Raji (cell line): ENCODE data around the gene SLC20A1.

Experiments used
- POLR2A ChIP-seq: IDR thresholded peaks from 2 replicates; pipeline ENCODE4 v1.6.1; 2011; ENCODE audit warnings: low read depth, low read length, control low read depth; ENCODE audit not compliant: insufficient read depth

SLC20A1 gene

DNA sequence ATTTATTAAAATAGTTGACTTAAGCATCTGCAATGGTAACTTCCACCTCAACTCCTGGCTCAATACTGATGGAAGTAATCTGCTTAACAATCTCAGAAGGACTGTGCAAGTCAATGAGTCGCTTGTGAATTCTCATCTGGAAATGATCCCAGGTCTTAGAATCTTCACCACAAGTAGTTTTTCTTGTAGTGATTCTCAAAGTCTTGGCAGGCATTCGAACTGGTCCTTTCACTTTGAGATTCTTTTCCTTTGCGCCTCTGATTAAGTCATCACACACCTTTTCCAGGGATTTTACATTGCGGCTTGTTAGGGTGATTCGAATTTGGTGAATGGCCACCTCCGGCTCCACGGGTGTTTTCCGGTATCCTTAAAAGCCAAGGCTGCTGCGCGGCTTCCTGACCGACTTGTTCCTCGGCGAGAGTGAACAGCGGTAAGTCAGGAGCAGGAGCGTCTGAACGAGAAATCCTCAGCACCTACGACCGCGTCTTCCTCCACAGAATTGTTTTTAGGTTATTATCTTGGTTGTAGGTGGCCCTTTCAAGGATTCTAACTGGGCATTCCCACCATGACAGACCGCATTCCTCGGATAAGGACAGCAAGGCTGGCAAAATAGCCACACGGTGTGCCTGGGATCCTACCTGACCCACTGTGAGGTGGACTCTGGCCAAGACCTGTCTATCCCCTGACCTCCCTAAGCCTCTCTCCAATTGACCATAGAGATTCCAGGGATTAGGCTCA is 23.8 kb upstream of the SLC20A1 start:
- no peak for TF ChIP-seq POLR2A

DNA sequence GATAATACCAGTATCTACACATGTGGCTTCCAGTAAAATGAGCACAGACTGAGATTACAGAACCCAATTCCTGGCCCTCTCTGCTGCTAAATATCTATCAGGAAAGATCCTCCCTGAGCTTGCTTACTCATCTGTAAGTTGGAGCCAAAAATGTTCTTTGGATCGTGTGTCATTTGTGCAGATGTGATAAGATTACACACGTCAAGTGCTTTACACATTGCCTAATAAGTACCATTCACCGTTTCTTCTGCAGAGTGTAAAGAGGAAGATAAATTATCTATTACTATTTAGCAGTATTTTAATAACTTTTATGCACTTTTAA is 23.2 kb upstream of the SLC20A1 start:
- no peak for TF ChIP-seq POLR2A

DNA sequence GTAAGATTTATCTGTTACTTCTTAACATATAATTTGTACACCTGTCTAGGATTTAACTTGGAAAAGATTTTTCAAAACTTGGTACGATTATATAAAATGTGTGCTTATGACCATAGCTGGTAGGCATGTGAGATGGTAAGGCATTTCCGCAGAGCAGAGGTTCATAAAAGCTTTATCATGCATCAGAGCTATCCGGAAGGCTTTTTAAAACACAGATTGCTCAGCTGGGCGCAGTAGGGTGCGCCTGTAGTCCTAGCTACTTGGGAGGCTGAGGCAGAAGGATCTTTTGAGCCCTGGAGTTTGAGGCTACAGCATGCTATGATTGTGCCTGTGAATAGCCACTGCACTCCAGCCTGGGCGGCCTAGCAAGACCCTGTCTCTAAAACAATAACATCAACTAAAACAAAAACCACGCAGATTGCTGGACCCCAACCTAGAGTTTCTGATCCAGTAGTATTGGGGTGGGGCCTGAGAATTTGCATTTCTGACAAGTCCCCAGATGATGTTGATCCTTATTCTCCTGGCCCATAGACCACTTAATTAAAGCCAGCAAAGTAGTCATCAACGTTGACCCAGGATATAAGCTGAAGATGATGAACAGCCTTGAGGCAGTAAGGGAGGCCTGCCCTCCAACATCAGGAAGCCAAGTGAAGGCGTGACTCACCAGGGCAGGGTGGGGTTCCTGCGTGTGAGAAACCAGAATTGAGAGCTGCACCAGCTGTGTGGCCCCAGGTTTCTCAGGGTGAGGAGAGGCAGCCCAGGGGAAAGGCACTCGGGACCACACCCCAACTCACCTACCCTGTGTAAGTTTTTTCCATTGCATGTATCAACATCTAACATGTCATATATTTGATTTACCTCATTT is 21.6 kb upstream of the SLC20A1 start:
- TF ChIP-seq POLR2A: no peak

DNA sequence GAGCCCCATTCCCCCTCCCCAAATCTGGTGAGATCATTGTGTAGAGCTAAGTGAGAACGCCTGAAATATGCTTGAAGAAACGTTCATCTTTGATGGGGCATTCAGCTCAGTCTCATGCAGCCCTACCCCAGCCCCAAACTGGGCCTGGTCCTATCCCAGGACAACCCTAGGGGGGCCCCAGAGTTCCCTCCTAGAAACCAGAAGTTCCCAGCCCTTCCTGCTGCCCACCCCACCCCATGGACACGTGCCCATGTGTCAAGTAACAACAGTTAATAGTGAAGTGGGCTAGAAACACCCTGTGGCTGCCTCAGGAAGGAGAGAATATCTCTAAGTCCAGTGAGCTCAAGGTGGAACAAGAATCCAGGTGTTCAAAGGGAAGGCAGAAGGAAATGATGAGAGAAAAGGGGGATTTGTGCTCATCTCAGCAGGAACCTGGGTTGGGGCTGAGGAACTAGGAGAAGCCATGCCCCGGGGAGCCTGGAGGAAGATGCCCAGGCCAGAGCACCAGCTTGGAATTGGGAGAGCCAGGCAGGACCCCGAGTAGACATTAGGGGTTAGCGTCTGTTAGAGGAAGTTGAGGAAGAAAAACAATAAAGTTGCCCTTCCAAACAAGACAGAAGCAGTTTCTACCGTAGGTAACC is 20.1 kb upstream of the SLC20A1 start:
- TF ChIP-seq POLR2A: no peak

DNA sequence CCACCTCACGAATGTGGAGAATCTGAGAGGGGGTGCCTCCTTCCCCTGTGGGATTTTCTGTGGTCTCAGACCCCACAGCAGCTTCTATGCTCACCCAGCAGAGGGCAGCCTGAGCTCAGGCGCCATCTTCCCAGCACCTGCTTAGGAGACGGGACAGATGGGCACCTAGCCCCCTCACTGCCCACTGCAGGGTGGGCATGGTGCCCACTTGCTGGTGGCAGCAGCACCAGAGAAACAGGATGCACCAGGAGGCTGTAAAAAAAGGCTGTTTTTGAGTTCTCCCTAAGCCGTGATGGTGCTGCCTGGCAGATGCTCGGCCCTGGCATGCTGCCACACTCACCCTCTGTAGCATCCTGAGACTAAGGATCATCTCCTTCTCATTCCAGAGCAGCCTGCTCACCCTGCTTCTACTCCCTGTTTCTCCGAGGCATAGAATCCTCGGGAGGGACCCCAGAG is 19.1 kb upstream of the SLC20A1 start:
- TF ChIP-seq POLR2A: no peak

DNA sequence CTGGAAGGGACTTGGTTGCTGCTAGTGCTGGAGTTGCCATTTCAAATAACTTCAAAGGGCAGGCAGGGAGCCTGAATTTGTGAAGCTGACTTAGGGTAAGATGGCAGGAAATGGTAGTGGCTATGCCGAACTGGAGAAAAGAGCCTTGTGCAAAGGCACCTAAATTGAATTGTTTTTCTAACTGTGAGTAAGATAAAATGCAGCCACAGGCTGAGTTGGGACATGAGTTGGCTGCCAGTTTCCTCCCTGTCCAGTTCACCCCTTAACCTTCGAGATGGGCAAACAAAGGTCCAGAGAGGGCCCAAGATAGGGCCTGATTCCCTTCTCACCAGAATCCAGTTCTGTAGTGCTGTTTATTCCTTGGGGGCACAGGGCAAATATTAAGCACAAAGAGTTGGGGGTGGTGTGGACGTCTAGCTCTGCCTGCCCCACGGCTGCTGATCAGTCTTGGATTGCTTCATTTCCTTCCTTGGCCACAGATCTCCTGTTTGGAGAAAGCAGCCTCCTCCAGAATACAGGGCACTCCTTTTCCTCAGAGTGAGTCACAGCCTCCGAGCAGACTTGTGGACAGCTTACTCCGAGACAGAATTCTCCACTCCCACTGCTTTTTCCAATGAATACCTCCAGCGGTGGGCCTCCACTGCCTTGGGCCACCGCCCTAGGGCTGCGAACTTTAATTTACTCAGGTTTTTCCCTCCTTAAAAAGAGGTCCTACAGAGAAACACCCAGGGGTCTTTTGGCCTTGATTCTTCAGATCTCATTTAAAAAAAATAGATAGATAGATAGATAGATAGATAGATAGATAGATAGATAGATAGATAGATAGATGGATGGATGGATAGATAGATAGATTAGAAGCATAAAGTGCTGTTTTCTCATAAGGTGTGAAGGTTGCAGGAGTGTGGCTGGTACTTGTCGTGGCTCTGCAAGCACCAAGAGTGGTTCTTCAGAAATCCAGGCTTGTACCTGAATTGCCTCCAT is 18.4 kb upstream of the SLC20A1 start:
- no peak for TF ChIP-seq POLR2A

DNA sequence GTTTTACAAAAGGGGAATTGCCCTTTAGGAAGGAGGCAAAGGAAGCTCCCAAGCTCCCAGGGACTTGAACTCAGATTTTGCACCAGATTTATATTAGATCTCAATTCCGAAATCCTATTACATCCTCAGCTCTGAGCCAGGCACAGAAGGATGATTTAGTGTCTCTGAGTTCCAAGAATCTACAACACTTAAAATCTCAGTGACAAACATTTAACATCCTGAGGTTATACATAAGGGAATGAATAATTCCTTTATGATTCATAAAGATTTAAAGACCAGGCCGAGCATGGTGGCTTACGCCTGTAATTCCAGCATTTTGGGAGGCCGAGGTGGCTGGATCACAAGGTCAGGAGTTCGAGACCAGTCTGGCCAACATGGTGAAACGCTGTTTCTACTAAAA is 16.5 kb upstream of the SLC20A1 start:
- no peak for TF ChIP-seq POLR2A

DNA sequence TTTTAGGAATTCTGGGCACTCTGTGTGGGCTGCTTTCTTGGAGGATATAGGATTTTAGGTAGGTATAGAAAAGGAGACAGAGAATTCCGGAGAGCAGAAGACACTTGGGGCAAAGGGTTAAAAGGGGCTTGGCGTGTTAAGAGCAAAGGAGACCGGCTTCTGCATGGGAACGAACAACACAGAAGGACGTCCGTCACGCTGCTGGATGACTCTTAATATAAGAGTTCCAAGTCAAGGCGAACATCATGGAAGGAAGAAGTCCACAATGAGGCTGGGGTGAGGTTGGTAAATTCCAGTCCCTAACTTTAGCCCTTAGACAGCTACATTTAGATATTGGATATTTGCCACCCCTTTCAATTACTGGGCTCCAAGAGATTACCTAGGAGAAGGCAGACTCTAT is 15.9 kb upstream of the SLC20A1 start:
- TF ChIP-seq POLR2A: no peak

DNA sequence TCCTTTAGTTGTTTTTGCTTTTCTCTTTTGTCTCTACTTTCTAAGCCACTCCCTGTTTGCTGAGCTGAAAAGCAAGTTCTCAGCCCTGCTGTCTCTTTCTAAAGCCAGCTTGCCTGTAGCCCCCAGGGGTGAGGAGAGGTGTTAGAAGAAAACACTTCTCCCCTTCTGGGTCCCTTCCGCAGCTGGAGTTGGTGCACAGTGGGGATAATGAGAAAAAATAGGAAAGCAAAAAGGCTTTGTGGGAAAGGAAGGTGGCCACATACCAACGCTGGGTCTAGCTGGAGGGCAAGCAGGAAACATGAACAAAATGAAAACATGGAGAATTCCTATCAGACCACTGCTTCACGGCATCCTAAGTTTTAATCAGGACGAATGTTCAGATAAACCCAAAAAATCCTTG is 15.5 kb upstream of the SLC20A1 start:
- TF ChIP-seq POLR2A: no peak

DNA sequence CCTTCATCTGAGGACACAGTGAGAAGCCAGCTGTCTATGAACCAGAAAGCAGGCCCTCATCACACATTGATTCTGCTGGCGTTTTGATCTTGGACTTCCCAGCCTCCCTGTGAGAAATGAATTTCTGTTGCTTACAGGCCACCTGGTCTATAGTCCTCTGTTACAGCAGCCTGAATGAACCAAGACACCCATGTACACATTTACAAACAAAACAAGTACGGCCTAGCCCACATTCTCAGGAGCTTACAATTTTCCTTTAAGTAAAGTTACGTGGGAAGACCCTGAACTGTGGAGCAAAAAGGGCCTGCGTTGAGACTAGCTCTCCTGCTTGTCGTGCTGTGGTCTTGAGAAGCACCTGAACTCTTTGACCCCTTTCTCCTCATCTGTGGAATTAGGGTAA is 12.0 kb upstream of the SLC20A1 start:
- TF ChIP-seq POLR2A: no peak

DNA sequence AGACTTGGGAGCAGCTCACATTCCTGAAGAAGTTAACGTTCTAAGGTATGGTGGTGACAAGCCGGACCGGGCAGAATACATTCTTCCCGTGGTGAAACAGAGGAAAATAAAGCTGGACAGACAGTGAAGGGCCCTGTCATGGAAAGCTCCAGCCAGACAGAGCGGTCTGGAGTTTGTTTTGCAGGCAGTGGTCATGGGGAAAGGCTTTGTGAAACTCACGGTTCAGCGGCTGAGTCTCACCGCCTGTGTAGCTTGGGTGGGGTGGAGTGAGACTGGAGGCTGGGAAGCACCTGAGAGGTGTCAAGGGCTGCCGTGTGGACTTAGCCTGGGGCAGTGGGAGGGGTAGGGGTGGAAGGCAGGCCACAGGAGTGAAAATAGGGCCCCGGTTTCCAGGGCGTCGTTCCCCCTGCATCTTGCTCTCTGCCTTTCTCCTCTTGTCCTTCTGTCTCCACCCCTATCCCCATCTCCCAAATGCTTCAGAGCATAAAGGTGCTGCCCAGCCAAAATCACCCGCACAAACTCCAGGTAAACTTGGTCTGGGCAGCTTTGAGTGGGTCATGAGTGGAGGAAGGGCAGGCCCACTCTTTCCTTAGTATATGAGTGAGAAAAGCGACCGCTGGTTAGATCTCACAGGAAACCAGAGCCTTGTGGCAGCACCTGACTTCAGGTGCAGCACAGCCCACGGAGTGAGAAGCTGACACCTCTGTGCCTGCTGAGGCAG is 11.4 kb upstream of the SLC20A1 start:
- no peak for TF ChIP-seq POLR2A

DNA sequence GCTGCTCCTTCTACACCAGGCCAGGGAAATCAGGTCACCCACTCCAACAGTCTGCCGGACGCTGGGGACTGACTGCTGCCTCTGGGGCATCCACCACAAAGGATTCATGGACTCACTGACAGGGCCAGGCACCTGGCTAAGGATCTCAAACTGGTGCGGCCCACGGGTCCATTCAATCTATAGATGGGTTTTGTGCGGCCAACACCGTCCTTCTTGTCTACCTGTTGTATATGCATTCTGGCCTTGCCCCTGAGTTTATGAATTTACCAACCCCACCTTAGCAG is 10.9 kb upstream of the SLC20A1 start:
- TF ChIP-seq POLR2A: no peak

DNA sequence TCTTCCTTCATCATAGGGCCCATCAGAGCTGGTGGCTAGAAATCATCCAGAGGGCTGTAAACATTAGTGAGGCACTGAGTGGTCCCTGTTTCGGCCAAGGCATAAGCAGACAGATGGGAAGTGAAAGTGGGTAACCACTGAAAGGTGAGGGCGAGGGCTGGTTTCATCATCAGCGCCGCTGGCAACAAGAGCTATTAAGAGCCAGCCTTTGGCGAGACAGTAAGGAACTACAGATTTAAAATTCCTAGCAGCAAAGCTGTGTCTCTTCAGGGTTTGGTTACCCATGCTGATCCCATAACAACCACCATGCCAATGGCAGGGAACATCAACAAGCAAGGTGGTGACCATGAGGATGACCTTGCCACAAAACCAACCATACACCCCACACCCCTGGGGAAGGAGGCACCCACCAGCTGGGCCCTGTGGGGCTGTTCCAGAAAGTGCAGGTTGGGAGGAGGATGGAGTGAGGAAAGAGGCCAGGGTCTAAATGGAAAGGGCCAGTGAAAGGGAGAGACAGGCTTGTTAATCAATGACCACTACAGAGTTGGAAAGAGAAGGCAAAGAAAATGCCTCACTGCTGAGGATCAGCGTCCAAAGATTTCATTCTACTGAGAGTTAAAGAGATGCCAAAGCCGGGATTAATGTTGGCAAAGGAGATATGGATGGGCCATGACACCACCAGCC is 9.0 kb upstream of the SLC20A1 start:
- no peak for TF ChIP-seq POLR2A

DNA sequence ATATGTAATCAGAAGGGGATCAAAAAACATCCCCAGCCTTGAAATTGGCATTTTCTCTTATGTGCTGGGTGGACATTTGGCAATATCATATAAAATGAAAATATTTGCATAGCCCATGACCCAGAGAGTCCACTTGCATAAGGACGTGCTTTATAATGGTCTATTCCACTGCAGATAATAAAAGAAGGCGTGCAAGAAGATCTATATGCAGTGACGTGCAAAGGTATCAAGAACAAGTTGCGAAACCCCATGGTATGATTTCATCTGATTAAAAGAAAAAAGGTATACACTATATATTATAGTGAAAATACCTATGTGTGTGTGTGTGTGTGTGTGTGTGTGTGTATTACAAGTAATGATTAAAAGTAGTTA is 8.5 kb upstream of the SLC20A1 start:
- TF ChIP-seq POLR2A: no peak
